ENCODE measurements around the gene CEP83. TPM values are rescaled to one million over a fixed set of nuclear protein-coding genes. Genes with fewer than 3 reads are reported as not detected.
"Not testable (repeated sequence)": the region's sequence is repeated elsewhere in the genome, so short reads cannot be mapped to it uniquely, and the experiment has no call there.

The CEP83 gene
- total RNA-seq, 2 experiments from 2014 or later, result 12.8 to 15.0 TPM

- Mint-ChIP-seq H3K27me3 (no peaks in the 10 kb centered on the region), H3K27ac (no peak overlapping the region), H3K36me3 (ENCODE audit: low read depth) (peaks cover 20% of the 10 kb centered on the region), H3K9me3 (peaks cover 1% of the 10 kb centered on the region), H3K4me1 (no peaks in the 10 kb centered on the region), H3K4me3 (no peak overlapping the region)
- no peak for DNase-seq
- ChIA-PET POLR2A (no interaction called here), CTCF (no interaction called here)
Measured at GRCh38 chr12:94338006-94338794, 121.5 kb downstream of the CEP83 start.

- Mint-ChIP-seq H3K9me3 (no peaks in the 10 kb centered on the region), H3K4me1 (no peaks in the 10 kb centered on the region), H3K36me3 (ENCODE audit: low read depth) (peaks cover 20% of the 10 kb centered on the region), H3K27me3 (no peaks in the 10 kb centered on the region), H3K4me3 (no peak overlapping the region), H3K27ac (no peak overlapping the region)
- POLR2A ChIA-PET, result no interaction called here
- CTCF ChIA-PET, result no interaction called here
- DNase-seq, result no peak
Measured at GRCh38 chr12:94336211-94336925, 123.3 kb downstream of the CEP83 start.

- Mint-ChIP-seq H3K27me3 (no peaks in the 10 kb centered on the region), H3K4me1 (no peaks in the 10 kb centered on the region), H3K9me3 (no peaks in the 10 kb centered on the region), H3K27ac (no peak overlapping the region), H3K36me3 (ENCODE audit: low read depth) (peaks cover 20% of the 10 kb centered on the region), H3K4me3 (no peak overlapping the region)
- DNase-seq, result no peak
- ChIA-PET CTCF (interaction anchor here (0.7 kb wide), 1 partner anchor 36 kb away, joined by 3 read pairs; no protein-coding TSS in a partner anchor), POLR2A (no interaction called here)
Measured at GRCh38 chr12:94333396-94333795, 126.3 kb downstream of the CEP83 start.

- POLR2A ChIA-PET, result no interaction called here
- Mint-ChIP-seq H3K27me3 (no peaks in the 10 kb centered on the region), H3K9me3 (peaks cover 4% of the 10 kb centered on the region), H3K4me1 (peaks cover 21% of the 10 kb centered on the region), H3K27ac (no peak overlapping the region), H3K36me3 (ENCODE audit: low read depth) (peaks cover 47% of the 10 kb centered on the region), H3K4me3 (no peak overlapping the region)
- CTCF ChIA-PET, result interaction anchor here (1.2 kb wide), 1 partner anchor 100 kb away, joined by 3 read pairs; no protein-coding TSS in a partner anchor
- no peak for DNase-seq
Measured at GRCh38 chr12:94329366-94329765, 130.3 kb downstream of the CEP83 start.

- Mint-ChIP-seq H3K4me3 (no peak overlapping the region), H3K36me3 (ENCODE audit: low read depth) (peaks cover 54% of the 10 kb centered on the region), H3K27ac (no peak overlapping the region), H3K4me1 (peaks cover 21% of the 10 kb centered on the region), H3K9me3 (peaks cover 7% of the 10 kb centered on the region), H3K27me3 (no peaks in the 10 kb centered on the region)
- POLR2A ChIA-PET, result interaction anchor here (1.3 kb wide), 1 partner anchor 117 kb away, joined by 3 read pairs; no protein-coding TSS in a partner anchor
- CTCF ChIA-PET, result no interaction called here
- DNase-seq, result no peak
Measured at GRCh38 chr12:94327809-94328208, 131.9 kb downstream of the CEP83 start.

- Mint-ChIP-seq H3K36me3 (ENCODE audit: low read depth) (peaks cover 62% of the 10 kb centered on the region), H3K4me3 (no peak overlapping the region), H3K27ac (no peak overlapping the region), H3K4me1 (peaks cover 21% of the 10 kb centered on the region), H3K9me3 (peaks cover 11% of the 10 kb centered on the region), H3K27me3 (no peaks in the 10 kb centered on the region)
- no peak for DNase-seq
- POLR2A ChIA-PET, result interaction anchor here (1.3 kb wide), 1 partner anchor 116 kb away, joined by 3 read pairs; no protein-coding TSS in a partner anchor
- CTCF ChIA-PET, result interaction anchor here (0.5 kb wide), 1 partner anchor 14 kb away, joined by 3 read pairs; no protein-coding TSS in a partner anchor
Measured at GRCh38 chr12:94326727-94327126, 132.9 kb downstream of the CEP83 start.

GRCh38 chr12:94326234-94326633, 133.4 kb downstream of the CEP83 start:
- Mint-ChIP-seq H3K27ac (no peak overlapping the region), H3K4me1 (peaks cover 21% of the 10 kb centered on the region)

GRCh38 chr12:94322346-94322745, 137.3 kb downstream of the CEP83 start:
- peaks cover 50% of the 10 kb centered on the region for H3K9me3 Mint-ChIP-seq
- POLR2A ChIA-PET, result no interaction called here
- H3K27ac Mint-ChIP-seq, result no peak overlapping the region
- CTCF ChIA-PET, result no interaction called here
- H3K4me1 Mint-ChIP-seq, result peaks cover 12% of the 10 kb centered on the region
- H3K36me3 Mint-ChIP-seq (ENCODE audit: low read depth), result peaks cover 85% of the 10 kb centered on the region
- H3K27me3 Mint-ChIP-seq, result no peaks in the 10 kb centered on the region
- no peak for DNase-seq
- no peak overlapping the region for H3K4me3 Mint-ChIP-seq

More at GRCh38 chr12:94326234-94326633, 133.4 kb downstream of the CEP83 start:
- ChIA-PET POLR2A (no interaction called here), CTCF (no interaction called here)
- peaks cover 15% of the 10 kb centered on the region for H3K9me3 Mint-ChIP-seq
- H3K27me3 Mint-ChIP-seq, result no peaks in the 10 kb centered on the region
- no peak overlapping the region for H3K4me3 Mint-ChIP-seq
- peaks cover 63% of the 10 kb centered on the region for H3K36me3 Mint-ChIP-seq (ENCODE audit: low read depth)
- DNase-seq, result no peak

- no peaks in the 10 kb centered on the region for H3K4me1 Mint-ChIP-seq
- H3K36me3 Mint-ChIP-seq (ENCODE audit: low read depth), result peaks cover 76% of the 10 kb centered on the region
- H3K9me3 Mint-ChIP-seq, result peaks cover 60% of the 10 kb centered on the region
- no peak for DNase-seq
- no peaks in the 10 kb centered on the region for H3K27me3 Mint-ChIP-seq
- CTCF ChIA-PET, result no interaction called here
- H3K4me3 Mint-ChIP-seq, result no peak overlapping the region
- H3K27ac Mint-ChIP-seq, result no peak overlapping the region
- POLR2A ChIA-PET, result no interaction called here
Measured at GRCh38 chr12:94320109-94320508, 139.6 kb downstream of the CEP83 start.

- POLR2A ChIA-PET, result interaction anchor here (1.0 kb wide), 1 partner anchor 13 kb away, joined by 3 read pairs; no protein-coding TSS in a partner anchor
- Mint-ChIP-seq H3K4me3 (no peak overlapping the region), H3K4me1 (no peaks in the 10 kb centered on the region), H3K27me3 (no peaks in the 10 kb centered on the region), H3K36me3 (ENCODE audit: low read depth) (peaks cover 64% of the 10 kb centered on the region), H3K27ac (no peak overlapping the region), H3K9me3 (peaks cover 52% of the 10 kb centered on the region)
- DNase-seq, result no peak
- CTCF ChIA-PET, result no interaction called here
Measured at GRCh38 chr12:94318181-94318580, 141.5 kb downstream of the CEP83 start.

GRCh38 chr12:94316600-94316999, 143.1 kb downstream of the CEP83 start:
- Mint-ChIP-seq H3K9me3 (peaks cover 48% of the 10 kb centered on the region), H3K36me3 (ENCODE audit: low read depth) (peaks cover 53% of the 10 kb centered on the region)
- DNase-seq, H3K4me3 Mint-ChIP-seq, H3K27ac Mint-ChIP-seq, CTCF ChIA-PET, H3K27me3 Mint-ChIP-seq, H3K4me1 Mint-ChIP-seq, POLR2A ChIA-PET: not testable (repeated sequence)

GRCh38 chr12:94312378-94312777, 147.3 kb downstream of the CEP83 start:
- POLR2A ChIA-PET, result no interaction called here
- no peaks in the 10 kb centered on the region for H3K27me3 Mint-ChIP-seq
- CTCF ChIA-PET, result no interaction called here
- no peak overlapping the region for H3K27ac Mint-ChIP-seq
- no peak for DNase-seq
- H3K36me3 Mint-ChIP-seq (ENCODE audit: low read depth), result peaks cover 41% of the 10 kb centered on the region
- peaks cover 11% of the 10 kb centered on the region for H3K4me1 Mint-ChIP-seq
- no peak overlapping the region for H3K4me3 Mint-ChIP-seq
- H3K9me3 Mint-ChIP-seq, result peaks cover 10% of the 10 kb centered on the region

GRCh38 chr12:94309373-94309772, 150.3 kb downstream of the CEP83 start:
- H3K27ac Mint-ChIP-seq, result no peak overlapping the region
- H3K9me3 Mint-ChIP-seq, result no peaks in the 10 kb centered on the region
- peaks cover 62% of the 10 kb centered on the region for H3K36me3 Mint-ChIP-seq (ENCODE audit: low read depth)
- peaks cover 34% of the 10 kb centered on the region for H3K4me1 Mint-ChIP-seq
- DNase-seq, result no peak
- POLR2A ChIA-PET, result no interaction called here
- CTCF ChIA-PET, result no interaction called here
- no peaks in the 10 kb centered on the region for H3K27me3 Mint-ChIP-seq
- no peak overlapping the region for H3K4me3 Mint-ChIP-seq
